Chondrocyte (in vitro differentiated cells): ENCODE results near the gene P2RY2. TPM values are rescaled to one million over a fixed set of nuclear protein-coding genes. Genes with fewer than 3 reads are reported as not detected.
A peak's percentile ranks its signal among the peaks of the same experiment; 100 is the strongest.

ENCODE experiments used
- DNase-seq: peaks from one replicate; pipeline ENCODE4 v3.0.0; 2021; ENCODE audit warnings: mixed read lengths, low spot score
- H3K27ac Mint-ChIP-seq: one replicate; pipeline ENCODE4 v1.8.0; 2021; ENCODE audit warnings: mild to moderate bottlenecking, moderate library complexity, mixed read lengths; ENCODE audit not compliant: unreplicated experiment
- H3K27me3 Mint-ChIP-seq: 2 replicates; pipeline ENCODE4 v1.8.0; 2021; ENCODE audit warnings: low read depth, mixed read lengths
- H3K36me3 Mint-ChIP-seq: 2 replicates; pipeline ENCODE4 v1.8.0; 2021; ENCODE audit warnings: low read depth, mixed read lengths
- H3K4me1 Mint-ChIP-seq: 2 replicates; pipeline ENCODE4 v1.8.0; 2021; ENCODE audit warnings: low read depth, mild to moderate bottlenecking, mixed read lengths
- H3K4me3 Mint-ChIP-seq: one replicate; pipeline ENCODE4 v1.8.0; 2021; ENCODE audit warnings: mild to moderate bottlenecking, moderate library complexity, mixed read lengths; ENCODE audit not compliant: unreplicated experiment
- H3K9me3 Mint-ChIP-seq: 2 replicates; pipeline ENCODE4 v1.8.0; 2021; ENCODE audit warnings: low read depth, mixed read lengths
- total RNA-seq: library from RNA; stranded (reverse); gene quantifications from 3 replicates; pipeline ENCODE4 v1.2.1, GENCODE V29; 2021
- TF ChIP-seq, protein P1 (sequence below): fragments of 200-600 bp; sonication (generic); IDR thresholded peaks from 2 replicates; pipeline ENCODE4 v1.5.0; 2021; ENCODE audit warnings: antibody characterized with exemption, mild to moderate bottlenecking, moderate library complexity

P2RY2 gene
- total RNA-seq, 1 donor from 2014 or later = 0.32 TPM

DNA sequence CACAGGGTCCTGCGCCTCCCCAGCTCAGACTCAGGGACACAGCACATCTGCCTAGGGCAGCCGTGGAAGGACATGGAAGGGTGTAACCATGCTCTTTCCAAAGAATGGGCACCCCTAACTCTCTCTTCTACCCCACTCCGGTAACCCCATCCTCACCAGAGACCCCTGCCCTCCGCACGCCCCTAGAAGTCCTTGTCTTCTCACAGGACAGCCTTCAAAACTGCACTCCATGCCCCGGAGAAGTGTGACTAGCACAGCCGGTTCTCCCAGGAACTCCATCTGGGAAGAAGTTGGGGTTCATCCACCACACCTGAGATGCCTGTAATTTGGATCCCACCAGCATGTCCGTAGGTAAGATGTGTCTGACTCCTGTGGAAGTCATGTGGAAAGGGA is 25.0 kb downstream of the P2RY2 start:
- H3K4me3 Mint-ChIP-seq = no peak overlapping the region
- H3K27ac Mint-ChIP-seq = no peak overlapping the region
- H3K9me3 Mint-ChIP-seq = no peaks in the 10 kb centered on the region
- DNase-seq = no peak
- H3K36me3 Mint-ChIP-seq = no peaks in the 10 kb centered on the region
- peaks cover 22% of the 10 kb centered on the region for H3K4me1 Mint-ChIP-seq
- TF ChIP-seq, protein P1, sequence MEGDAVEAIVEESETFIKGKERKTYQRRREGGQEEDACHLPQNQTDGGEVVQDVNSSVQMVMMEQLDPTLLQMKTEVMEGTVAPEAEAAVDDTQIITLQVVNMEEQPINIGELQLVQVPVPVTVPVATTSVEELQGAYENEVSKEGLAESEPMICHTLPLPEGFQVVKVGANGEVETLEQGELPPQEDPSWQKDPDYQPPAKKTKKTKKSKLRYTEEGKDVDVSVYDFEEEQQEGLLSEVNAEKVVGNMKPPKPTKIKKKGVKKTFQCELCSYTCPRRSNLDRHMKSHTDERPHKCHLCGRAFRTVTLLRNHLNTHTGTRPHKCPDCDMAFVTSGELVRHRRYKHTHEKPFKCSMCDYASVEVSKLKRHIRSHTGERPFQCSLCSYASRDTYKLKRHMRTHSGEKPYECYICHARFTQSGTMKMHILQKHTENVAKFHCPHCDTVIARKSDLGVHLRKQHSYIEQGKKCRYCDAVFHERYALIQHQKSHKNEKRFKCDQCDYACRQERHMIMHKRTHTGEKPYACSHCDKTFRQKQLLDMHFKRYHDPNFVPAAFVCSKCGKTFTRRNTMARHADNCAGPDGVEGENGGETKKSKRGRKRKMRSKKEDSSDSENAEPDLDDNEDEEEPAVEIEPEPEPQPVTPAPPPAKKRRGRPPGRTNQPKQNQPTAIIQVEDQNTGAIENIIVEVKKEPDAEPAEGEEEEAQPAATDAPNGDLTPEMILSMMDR = no peak
- no peaks in the 10 kb centered on the region for H3K27me3 Mint-ChIP-seq

DNA sequence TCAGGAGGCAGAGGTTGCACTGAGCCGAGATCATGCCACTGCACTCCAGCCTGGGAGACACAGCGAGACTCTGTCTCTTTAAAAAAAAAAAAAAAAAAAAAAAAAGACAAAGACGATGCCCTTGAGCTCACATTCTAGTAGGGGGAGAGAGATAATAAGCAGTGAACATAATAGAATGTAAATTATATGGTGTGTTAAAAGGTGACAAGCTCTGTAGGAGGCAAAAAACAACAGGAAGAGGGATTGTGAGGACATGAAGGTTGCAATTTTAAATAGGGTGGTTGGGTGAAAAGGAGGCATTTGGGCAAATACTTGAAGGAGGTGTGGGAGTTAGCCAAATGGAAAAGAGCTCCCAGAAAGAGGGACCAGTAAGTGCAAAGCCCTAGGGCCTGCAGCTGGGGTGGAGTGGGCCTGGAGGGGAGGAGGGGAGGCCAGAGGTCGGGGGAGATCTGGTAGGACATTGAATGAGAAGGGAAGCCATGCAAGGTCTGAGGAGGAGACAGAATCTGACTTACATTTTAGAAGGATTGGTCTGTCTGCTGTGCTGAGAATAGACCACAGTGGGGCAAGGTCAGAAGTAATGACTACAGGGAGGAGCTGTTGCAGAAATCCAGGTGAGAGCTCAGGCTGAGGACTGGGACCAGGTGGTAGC is 26.6 kb downstream of the P2RY2 start:
- Mint-ChIP-seq H3K9me3 (no peaks in the 10 kb centered on the region), H3K27me3 (no peaks in the 10 kb centered on the region), H3K36me3 (no peaks in the 10 kb centered on the region), H3K4me3 (no peak overlapping the region), H3K27ac (no peak overlapping the region), H3K4me1 (peaks cover 22% of the 10 kb centered on the region)
- no peak for DNase-seq
- TF ChIP-seq, protein P1 = no peak

DNA sequence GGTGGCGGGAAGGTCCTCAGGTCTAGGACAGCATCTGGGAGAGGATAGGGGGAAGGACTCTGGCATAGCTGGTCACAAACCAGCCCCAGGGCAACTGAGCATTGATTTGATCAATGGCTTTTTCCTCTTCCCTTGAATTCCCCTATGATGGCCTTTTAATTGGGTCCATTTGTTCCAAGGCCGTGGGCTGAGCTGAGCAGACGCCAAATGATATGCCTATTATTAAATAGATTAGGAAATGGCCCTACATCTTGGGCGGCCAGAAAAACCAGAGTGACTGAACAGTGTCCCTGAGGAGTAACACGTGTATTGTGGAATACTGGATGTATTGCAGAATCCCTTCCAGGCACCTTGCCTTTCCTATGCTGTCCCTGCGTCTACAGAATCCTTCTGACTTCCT is 27.4 kb downstream of the P2RY2 start:
- Mint-ChIP-seq H3K4me1 (peaks cover 18% of the 10 kb centered on the region), H3K27ac (peak overlapping the region; percentile 8), H3K9me3 (no peaks in the 10 kb centered on the region), H3K4me3 (no peak overlapping the region), H3K36me3 (no peaks in the 10 kb centered on the region), H3K27me3 (no peaks in the 10 kb centered on the region)
- no peak for DNase-seq
- TF ChIP-seq, protein P1 = no peak

DNA sequence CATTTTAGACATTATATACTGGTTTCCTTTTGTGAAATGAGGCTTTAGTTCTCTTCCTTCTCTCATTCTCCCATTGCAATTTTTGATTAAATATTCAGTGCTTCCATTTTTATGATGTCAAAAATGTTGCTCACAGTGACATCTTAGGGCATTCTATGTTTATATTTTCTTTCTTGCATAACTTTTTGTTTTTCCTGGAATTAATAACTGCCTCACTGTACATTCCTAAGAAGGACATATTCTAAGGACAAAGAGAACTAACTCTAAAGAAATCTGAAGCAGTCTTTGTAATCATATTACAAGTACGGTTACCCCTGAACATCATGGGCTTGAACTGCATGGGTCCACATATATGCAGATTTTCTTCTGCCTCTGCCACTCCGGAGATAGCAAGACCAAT is 28.2 kb downstream of the P2RY2 start:
- no peak for DNase-seq
- no peaks in the 10 kb centered on the region for H3K36me3 Mint-ChIP-seq
- no peak overlapping the region for H3K4me3 Mint-ChIP-seq
- TF ChIP-seq, protein P1 = no peak
- peak overlapping the region; percentile 49 for H3K27ac Mint-ChIP-seq
- H3K4me1 Mint-ChIP-seq = peaks cover 18% of the 10 kb centered on the region
- H3K9me3 Mint-ChIP-seq = no peaks in the 10 kb centered on the region
- H3K27me3 Mint-ChIP-seq = no peaks in the 10 kb centered on the region

DNA sequence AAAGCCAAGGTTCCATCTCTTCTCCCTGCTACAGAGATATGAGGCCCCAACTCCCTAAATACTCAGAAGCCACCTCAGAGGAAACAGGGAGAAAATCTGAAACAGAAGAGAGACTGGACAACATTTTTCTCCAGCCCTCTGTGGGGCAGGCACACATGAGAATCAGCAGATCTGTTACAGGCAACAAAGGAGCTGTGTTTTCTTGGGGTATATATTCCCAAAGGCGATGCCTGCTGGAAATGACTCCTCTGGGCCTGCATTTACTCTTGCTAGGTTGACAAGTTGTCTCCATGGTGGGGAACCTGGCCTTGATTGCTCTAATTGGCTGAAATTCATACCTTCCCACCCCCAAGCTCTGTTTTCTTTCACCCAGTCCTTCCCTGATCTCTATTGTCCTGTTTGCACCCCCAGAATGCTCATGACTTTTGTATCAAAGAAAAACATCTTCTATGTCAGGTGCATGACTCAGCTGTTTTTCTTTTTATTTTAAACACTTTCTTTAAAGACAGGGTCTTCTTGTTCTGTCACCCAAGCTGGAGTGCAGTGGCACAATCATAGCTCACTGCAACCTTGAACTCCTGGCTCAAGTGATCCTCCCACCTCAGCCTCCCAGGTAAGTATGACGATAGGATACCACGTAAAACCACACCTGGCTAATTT is 30.6 kb downstream of the P2RY2 start:
- no peak for DNase-seq
- Mint-ChIP-seq H3K36me3 (no peaks in the 10 kb centered on the region), H3K9me3 (no peaks in the 10 kb centered on the region), H3K27me3 (no peaks in the 10 kb centered on the region), H3K4me3 (no peak overlapping the region), H3K4me1 (peaks cover 10% of the 10 kb centered on the region), H3K27ac (no peak overlapping the region)
- TF ChIP-seq, protein P1 = no peak
